LHCN-M2 (cell line): ENCODE measurements around the gene GPR26. TPM values are rescaled to one million over a fixed set of nuclear protein-coding genes. Genes with fewer than 3 reads are reported as not detected.

ENCODE experiments used
- DNase-seq: peaks from one replicate; pipeline ENCODE4 v3.0.0-alpha.2; 2012; ENCODE audit warnings: low read depth
- total RNA-seq: library from RNA; depleted of rRNA; stranded (reverse); fragments of >200 nt; gene quantifications from 2 replicates; pipeline ENCODE4 v1.2.3, GENCODE V29; 2014

GPR26 gene
- total RNA-seq, 1 experiment from 2014 or later = not detected

DNA sequence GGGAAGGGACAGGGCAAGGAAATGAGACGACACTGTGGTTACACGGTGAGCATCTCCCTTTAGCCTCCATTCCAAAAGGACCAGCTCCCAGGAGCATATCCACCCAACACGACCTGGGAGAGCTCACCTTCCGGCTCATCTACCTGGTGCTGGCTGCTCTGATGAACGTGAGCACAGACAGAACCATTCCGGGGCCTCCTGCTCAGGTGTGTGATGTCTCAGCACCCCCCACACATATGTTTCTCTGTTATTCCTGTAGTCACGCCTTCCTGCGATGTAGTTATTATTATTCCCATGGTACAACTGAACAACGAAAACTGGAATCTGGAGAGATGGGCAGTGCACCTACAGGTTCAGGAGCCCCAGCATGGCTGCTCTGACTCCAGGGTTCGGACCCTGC is 20.5 kb upstream of the GPR26 start:
- no peak for DNase-seq

DNA sequence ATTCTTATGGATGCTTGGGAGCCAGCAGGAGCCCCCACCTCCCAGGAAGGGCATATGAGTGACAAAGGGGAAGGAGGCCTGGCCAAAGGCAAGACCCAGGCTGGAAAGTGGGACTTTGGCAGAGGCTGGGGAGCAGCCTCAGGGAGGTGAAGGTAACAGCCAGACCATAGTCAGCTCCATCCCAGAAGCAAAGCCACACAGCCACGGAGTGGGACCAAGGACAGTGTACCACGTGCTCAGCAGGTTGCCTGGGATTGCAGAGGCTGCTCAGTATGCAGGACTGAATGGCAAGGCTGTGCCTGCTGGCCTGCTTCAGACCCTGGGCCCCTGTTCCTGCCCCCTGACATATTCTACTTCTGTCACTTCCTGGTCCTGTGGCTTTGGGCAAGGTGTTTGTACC is 17.6 kb upstream of the GPR26 start:
- DNase-seq = no peak

DNA sequence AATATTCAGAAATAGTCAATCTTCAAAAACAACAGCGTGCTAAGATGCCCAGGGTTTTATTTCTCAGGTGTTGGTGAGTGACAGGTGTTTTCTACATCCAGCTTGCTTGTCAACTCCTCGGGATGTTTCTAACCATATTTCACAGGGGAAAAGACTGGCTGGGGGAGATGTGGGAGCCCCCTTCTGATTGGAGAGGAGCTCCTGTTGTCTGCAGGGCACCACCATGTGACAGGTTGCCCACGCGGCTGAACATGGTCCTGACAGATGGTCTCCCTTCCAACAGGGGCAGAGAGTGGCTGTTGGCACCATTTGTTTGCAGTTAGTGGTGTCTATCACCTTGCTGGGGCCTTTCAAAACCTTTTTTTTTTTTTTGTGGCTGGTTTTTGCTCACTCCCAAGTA is 16.5 kb upstream of the GPR26 start:
- no peak for DNase-seq

DNA sequence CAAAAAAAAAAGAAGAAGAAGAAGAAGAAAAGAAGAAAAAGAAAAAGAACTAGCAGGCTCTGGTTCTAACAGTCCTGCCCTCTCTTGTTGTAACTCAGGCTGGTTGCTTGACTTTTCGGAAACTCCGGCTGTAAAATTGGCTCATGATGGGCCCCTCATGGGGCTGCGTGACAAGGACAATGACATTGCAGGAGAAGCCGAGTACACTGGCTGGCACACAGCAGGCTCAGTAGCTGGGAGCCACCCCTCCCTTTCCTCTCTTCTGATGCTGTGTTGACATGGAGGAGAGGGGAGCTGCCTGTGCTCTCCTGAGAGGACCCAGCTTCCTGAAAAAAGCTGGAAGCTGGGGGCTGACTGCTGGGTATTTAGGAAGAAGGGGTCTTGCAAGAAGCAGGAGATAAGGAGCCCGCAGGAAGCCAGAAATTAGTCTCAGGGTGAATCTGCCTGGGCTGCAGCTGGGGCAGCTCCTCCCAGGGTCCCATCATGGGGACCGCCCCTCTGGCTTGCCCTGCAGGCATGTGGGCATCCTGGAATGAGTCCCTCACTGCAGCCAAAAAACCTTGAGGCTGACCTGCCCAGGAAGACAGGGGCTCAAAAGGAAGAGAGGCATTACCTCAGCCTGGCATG is 14.6 kb upstream of the GPR26 start:
- DNase-seq = no peak

DNA sequence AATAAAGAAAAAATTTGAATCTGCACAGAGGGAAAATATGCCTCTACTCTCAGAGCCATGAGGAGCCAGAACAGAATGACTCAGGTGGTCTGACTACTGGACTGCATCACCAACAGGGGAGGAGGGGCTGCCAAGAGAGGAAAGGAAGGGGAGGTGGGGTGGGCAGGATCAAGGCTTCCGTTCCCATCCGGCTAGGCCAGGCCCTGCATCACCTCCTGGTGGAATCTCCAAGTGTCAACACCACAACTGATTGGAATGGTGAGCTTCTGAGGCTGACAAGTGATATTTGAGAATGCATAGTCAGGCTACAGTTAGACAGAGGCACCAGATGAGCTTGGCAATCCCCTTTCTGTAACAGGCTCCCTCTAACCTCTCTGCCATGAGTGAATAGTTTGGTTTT is 10.4 kb upstream of the GPR26 start:
- DNase-seq = no peak

DNA sequence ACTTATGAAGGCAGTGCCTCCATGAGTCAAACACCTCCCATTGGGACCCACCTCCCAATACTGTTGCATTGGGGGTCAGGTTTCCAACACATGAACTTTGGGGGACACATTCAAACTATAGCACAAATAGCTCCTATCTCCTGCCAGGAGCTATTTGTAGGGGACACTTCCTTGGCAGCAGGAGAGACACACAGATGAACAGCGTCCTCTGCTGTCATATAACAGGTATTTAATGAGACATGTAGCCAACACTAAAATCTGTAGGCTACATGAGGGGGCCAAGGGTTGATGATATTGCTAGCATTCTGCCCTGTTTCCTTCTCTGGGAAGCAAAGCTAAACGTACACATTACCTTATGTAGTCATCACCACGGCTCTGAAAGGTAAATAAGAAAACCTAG is 2.6 kb upstream of the GPR26 start:
- DNase-seq = no peak

DNA sequence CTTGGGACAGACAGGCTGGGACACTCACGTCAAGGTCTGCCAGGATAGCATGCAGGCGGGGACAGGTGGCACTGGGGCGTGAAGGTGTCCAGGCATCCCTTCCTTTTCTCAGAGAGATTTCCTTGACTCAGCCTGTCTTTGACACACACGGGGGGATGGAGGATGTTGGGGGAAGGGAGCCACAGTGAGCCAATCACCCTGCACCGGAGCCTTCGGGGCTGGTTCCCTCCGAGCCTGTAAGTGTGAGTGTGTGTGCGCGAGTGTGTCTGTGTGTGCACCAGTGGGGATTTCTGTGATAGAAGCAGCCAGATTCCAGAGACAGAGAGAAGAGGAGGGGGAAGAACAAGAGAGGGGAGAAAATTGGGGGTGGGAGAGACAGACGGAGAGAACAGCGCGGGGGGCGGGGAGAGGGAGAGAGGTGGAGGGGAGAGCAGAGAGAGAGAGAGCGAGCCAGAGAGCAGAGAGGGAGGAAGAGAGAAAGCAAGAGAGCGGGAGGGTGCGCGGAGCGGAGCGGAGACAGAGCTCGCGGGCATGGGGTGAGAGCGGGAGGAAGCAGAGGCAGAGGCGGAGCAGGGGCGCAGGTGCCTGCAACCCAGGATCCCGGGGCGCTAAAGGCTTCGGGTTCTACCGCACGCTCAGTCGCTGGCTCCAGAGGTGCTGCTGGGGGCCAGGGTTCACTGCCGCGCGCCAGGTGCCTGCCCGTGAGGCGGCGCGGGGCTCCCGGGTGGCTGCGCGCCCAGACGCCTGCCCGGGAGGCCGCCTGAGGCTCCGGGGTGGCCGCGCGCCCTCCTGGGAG is 466 bp upstream of the GPR26 start:
- DNase-seq = no peak

DNA sequence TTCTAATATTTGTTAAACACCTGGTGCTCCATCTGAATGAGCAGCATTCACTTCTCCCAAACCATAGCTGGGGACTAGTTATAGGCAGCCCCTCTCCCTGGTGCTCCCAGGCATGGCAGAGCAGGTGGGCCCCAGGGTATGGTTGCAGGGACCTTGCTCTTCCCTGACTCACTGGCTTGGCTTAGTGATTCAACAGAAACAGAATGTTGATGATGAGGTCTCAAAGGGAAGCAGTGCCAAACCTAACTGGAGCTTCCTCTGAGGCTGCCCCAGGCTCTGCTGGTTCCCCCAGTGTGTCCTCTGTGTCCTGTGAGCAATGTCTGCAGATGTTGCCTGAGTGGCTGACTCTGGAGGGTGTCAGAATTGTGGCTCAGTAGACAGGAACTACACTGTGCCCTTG is 3.7 kb downstream of the GPR26 start:
- no peak for DNase-seq

DNA sequence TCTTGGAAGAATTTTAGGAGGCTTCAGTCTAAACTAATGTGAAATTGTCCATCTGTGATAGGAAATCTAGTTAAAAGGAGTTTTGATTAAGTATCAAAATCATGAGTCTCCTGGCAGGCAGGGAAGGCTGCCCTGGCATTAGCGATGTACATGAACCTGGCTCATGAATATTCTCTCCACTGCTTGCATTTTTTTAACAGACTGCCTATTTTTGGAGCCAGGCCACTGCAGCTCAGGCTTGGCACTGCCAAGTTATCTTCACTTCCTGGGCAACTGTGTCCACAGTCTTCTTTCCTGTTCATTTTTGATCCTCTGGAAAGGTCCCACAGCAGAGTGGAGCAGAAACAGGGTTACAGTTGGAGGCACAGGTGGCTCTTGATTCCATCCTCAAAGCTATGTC is 7.0 kb downstream of the GPR26 start:
- no peak for DNase-seq

DNA sequence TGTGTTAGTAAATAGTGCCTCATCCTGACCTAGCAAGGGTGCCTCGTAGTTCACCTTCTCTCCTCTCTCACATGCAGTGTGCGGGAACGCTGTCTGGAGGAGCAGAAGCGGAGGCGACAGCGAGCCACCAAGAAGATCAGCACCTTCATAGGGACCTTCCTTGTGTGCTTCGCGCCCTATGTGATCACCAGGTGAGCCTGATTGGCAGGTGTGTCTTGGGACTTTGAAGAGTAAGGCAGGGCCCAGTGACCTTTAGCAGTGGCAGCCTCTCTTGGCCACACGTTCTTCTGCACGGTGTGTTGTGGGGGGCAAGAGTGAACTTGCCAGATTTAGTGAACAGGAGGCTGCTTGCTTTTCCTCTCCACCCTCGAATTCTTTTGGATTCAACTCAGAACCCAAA is 8.6 kb downstream of the GPR26 start:
- no peak for DNase-seq

DNA sequence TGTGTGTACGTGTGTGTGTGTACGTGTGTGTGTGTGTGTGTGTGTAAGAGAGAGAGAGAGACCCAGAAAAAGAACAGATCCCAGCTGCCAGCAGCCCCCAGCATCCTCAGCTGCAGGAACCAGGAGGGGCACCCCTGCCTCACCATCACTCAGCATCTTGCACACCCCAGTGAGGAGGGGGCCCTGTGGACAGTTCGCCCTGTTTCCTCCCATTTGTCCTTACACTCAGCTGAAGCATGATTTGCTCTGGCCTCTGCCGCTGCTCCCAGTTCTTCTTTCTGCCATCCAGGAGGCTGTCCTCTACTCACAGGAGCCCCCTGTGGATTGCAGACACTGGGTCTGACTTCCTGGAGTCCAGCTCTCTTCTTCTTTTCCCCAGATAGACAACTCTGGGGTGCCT is 9.7 kb downstream of the GPR26 start:
- no peak for DNase-seq

DNA sequence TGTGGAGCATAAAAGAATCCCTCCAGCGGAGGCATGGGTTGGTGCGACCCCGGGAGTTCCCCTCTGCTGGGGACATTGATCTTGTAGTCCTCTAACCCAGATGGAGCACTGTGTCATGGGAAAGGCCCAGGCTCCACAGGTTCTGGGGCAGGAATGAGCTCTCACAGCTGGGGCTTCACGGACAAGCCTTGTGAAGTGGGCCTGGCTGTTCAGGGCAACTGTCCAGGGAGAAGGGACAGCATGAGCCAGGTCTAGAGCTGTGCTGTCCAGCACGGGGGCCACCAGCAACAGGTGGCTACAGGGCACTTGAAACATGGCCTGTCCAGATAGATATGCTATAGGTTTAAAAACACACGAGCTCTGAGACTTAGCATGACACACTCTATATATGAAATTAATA is 11.4 kb downstream of the GPR26 start:
- DNase-seq = no peak

DNA sequence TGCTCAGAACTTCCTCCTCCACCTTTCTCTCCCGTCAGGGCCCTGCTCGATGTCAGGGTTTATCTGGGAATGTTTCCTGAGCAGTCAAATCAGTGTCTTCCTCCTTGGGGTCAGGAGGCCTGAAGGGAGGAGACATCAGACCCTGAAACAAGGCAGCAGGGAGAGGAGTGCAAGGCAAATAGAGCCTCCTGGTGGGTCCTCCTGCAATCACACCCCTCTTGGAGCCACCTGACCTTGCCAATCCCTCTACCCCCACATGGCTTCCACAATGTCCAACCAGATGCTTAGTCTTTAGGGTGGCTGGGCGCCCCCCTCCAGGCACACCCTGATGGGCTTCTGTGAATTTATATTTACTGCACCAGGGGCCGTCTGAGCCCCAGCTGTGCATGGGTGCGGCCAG is 12.2 kb downstream of the GPR26 start:
- DNase-seq = no peak

DNA sequence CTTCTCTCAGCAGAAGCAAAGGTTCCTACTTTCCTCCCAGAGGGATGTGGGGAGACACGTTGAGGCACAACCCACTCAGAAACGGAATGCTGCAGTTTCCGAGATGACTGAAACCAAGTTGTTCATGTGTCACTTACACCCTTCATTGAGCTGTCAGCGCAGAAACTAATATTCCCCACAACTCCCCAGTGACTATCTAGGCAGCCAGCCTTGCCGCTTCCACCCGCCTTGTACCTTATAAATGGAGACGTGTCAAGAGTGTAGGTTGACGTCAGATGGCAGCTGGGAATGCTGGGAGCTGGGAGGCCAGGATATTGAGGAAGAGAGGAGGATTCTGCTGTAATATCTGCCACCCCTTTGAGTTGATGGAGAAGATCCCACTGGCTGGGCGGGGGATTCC is 15.1 kb downstream of the GPR26 start:
- no peak for DNase-seq

DNA sequence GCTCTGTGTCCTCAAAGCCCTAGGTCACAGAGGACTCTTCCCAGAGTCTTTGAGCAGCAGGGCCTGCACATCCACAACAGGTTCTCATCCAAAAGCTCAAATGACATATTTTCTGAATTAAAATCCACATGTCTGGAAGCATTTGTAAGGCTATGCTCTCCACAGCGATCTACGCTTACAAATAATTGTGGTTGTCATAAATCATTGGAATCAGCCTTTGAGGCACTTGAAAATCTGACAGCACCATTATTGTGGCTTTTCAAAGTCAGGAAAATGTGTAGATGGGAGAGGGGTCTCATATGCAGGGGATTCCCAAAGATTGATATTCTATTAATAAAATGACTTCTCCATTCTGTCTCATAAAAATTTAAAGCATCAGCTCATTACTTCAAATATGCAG is 16.3 kb downstream of the GPR26 start:
- DNase-seq = no peak

DNA sequence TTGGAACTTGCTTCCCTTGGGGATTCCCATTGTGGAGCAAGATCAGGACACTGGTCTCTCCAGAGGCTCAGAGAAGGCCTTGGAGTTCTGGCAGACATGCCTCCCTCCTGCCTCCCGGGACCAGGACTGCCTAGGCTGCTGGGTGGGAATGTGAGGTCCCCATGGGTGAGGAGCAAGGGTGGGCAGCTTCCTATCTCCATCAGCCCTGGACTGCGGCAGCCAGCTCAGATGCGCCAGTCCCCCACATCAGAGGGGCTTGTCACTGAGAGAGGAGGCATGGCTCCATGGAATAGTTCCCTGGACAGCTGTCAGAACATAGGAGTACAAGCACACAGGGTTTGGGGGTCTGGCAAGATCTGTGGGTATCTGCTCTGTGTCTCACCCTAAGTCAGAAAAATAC is 17.3 kb downstream of the GPR26 start:
- DNase-seq = no peak

DNA sequence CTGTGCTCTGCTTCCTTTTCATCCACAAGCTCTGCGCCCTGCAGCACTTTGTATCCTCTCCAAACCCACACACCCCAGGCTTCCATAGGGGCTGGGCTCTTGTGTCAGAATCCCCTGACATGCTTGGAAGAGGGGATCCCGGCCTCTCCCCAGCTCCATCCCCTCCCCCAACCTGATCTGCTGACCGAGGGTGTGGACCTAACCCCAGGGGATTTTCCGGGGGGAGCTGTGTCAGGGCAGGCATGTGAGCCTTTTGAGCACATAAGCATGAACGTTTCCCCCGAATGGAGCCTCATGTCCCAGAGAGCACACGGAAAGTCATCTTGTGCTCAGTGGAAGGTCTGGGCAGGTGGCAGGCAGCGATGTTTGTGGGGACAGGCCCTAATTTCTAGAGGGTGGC is 17.7 kb downstream of the GPR26 start:
- no peak for DNase-seq

DNA sequence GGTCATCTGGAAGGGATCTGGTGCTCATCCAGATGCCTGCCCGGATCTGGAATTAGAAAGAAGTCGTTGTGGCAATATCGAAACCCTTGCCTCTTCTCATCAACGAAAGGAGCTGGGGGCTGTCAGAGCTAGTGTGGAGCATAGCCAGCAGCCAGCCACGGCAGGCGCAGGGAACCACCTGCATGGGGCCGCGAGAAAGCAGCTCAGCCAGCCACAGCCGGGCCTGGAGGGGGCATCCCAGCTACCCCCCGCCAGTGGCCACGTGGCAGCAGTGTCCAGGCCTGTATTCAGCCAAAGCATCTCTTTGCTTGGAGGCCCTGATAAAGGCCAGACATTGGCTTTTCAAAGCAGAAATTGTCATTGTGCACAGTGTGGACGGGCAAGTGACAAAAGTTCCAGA is 19.1 kb downstream of the GPR26 start:
- no peak for DNase-seq

DNA sequence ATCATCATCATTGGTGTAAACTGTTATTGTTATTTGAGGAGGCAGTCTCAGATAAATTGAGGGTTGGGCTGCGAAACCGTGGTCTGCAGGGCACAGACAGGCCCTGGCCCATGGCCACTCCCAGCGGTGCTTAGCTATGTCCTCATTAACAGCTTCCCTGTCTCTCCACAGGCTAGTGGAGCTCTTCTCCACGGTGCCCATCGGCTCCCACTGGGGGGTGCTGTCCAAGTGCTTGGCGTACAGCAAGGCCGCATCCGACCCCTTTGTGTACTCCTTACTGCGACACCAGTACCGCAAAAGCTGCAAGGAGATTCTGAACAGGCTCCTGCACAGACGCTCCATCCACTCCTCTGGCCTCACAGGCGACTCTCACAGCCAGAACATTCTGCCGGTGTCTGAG is 21.6 kb downstream of the GPR26 start:
- no peak for DNase-seq

DNA sequence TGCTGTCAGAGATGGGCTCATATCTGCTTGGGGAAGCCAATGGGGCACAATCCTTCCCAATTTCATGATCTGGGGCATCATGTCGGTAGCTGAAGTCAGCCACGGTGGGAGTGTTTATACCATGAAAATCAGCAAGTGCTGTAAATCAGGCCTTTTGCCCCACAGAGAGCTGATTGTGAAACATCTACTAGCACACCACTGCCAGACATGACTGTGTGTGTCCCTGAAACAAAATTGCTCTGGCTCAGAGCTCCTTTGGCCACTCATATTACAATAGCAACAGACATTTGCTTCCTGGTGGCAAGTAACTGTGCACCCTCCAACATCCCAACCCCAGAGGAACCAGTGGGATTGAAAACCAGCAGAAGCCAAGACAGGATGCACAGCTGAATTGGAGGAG is 23.7 kb downstream of the GPR26 start:
- DNase-seq = no peak

DNA sequence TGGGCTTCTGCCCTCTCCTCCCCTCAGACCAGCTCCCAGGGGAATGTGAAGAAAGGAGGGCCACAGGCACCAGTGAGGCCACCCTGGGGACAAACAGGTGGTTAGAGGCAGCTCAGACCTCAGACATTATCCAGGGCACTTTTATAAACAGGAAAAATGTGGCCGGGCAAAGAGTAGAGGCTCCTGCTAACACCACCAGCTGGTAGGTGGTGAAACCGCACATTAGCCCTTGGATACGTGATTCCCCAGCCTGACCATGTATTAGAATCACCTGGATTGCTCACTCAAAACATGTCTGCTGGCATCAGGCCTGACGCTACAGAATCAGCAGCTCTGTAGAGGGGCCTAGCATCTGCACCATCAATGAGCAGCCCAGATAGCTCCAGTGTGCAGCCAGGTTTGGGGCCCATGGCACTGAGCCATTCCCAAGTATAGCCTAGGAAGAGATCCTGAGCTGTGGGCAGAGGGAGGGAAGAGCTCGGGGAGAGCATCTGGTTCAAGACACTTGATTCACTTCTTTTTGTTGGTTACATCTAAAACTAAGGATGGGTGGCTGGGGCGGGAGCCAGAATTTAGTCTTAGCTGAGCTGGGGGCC is 37.1 kb downstream of the GPR26 start:
- no peak for DNase-seq

DNA sequence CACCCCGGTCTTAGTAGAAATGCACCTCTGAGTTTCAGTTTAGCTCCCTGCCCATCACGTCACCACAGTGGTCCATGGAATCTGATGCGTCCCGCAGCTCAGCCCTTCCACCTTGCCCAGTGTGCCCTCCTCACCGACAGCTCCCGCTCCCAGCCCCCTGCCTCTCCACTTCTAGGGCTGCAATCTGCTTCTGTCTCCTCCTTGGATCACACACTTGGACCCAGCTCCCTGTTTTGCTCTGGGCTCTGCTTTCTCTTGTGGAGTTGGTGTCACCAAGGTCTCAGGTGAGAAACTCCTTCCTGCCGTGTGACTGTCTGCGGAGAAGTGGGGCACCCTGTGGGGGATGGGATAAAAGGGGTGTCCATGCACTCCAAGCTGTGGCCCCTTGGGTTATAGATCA is 37.9 kb downstream of the GPR26 start:
- DNase-seq = no peak

DNA sequence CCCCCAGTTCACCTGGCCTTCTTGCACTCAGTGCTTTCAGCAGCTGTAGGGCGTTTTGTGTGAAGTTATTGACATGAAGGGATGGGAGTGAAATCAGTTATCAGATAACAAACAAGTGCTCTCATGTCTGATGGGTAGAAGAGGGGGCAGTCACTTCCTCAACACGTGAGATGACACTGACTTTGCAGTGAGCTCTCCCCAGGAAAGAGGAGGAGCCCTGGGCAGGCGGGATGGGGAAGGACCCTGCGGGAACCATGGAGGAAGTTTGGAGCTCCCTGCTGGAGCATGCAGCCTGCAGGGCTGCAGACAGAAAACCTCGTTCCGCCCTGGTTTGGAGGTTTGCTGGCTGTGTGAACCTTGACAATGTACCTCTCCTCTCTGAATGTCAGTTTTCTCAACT is 38.7 kb downstream of the GPR26 start:
- no peak for DNase-seq
